HepG2 (cell line): ENCODE results near the gene DUSP9. TPM values are rescaled to one million over a fixed set of nuclear protein-coding genes. Genes with fewer than 3 reads are reported as not detected.

ENCODE experiments used
- CHD2 ChIP-seq: IDR thresholded peaks from 2 replicates; pipeline ENCODE4 v1.6.1; 2011; ENCODE audit warnings: low read depth, low read length, improper control_type of control experiment
- DNMT3B ChIP-seq: conservative IDR thresholded peaks from 2 replicates; pipeline ENCODE4 v1.6.1; 2016; ENCODE audit warnings: missing biosample characterization, control low read depth
- HDAC1 ChIP-seq: sonication (generic); formaldehyde crosslinking; IDR thresholded peaks from 2 replicates; pipeline ENCODE4 v1.5.1; 2020; ENCODE audit warnings: mild to moderate bottlenecking, missing genetic modification reagents
- HNF4A ChIP-seq: sonication (generic); formaldehyde crosslinking; IDR thresholded peaks from 2 replicates; pipeline ENCODE4 v1.4.0; 2020; ENCODE audit warnings: missing genetic modification reagents
- IKZF4 ChIP-seq: sonication (generic); formaldehyde crosslinking; IDR thresholded peaks from 2 replicates; pipeline ENCODE4 v1.5.1; 2020; ENCODE audit warnings: borderline replicate concordance, mild to moderate bottlenecking, low read depth, missing genetic modification reagents; ENCODE audit errors: not compliant biosample characterization
- KDM5B ChIP-seq: sonication (generic); formaldehyde crosslinking; IDR thresholded peaks from 2 replicates; pipeline ENCODE4 v1.4.0; 2020; ENCODE audit warnings: missing genetic modification reagents, mild to moderate bottlenecking, borderline replicate concordance
- KLF9 ChIP-seq: IDR thresholded peaks from 2 replicates; pipeline ENCODE4 v1.6.1; 2016; ENCODE audit warnings: low read depth
- MAFF ChIP-seq: IDR thresholded peaks from 2 replicates; pipeline ENCODE4 v1.6.1; 2011; ENCODE audit warnings: low read depth, low read length, improper control_type of control experiment
- NCOR1 ChIP-seq: fragments of 200-600 bp; sonication (generic); IDR thresholded peaks from 2 replicates; pipeline ENCODE4 v1.7.0; 2017; ENCODE audit warnings: antibody characterized with exemption, low read length, borderline replicate concordance
- NRL ChIP-seq: sonication (generic); formaldehyde crosslinking; IDR thresholded peaks from 2 replicates; pipeline ENCODE4 v1.5.0; 2020; ENCODE audit warnings: missing genetic modification reagents, mild to moderate bottlenecking, moderate library complexity, borderline replicate concordance
- PAX8 ChIP-seq: sonication (generic); formaldehyde crosslinking; IDR thresholded peaks from 2 replicates; pipeline ENCODE4 v1.8.0; 2022; ENCODE audit warnings: mild to moderate bottlenecking, missing genetic modification reagents, borderline replicate concordance
- POLR2AphosphoS5 ChIP-seq: IDR thresholded peaks from 2 replicates; pipeline ENCODE4 v1.6.1; 2012; ENCODE audit warnings: low read depth, low read length
- RAD51 ChIP-seq: fragments of 450-650 bp; IDR thresholded peaks from 2 replicates; pipeline ENCODE4 v1.6.1; 2016; ENCODE audit warnings: borderline replicate concordance
- RELA ChIP-seq: sonication (generic); formaldehyde crosslinking; IDR thresholded peaks from 2 replicates; pipeline ENCODE4 v1.4.0; 2020; ENCODE audit warnings: missing genetic modification reagents
- SAP130 ChIP-seq: IDR thresholded peaks from 2 replicates; pipeline ENCODE4 v1.6.1; 2016; ENCODE audit warnings: low read depth
- STAG1 ChIP-seq: sonication (generic); formaldehyde crosslinking; IDR thresholded peaks from 2 replicates; pipeline ENCODE4 v1.4.0; 2020; ENCODE audit warnings: missing genetic modification reagents
- TBL1XR1 ChIP-seq: fragments of 150-350 bp; IDR thresholded peaks from 2 replicates; pipeline ENCODE4 v1.6.1; 2014; ENCODE audit warnings: borderline replicate concordance, low read length; ENCODE audit not compliant: partially characterized antibody
- ZC3H4 ChIP-seq: sonication (generic); formaldehyde crosslinking; IDR thresholded peaks from 2 replicates; pipeline ENCODE4 v1.4.0; 2020; ENCODE audit warnings: missing genetic modification reagents, borderline replicate concordance
- ZNF234 ChIP-seq: sonication (generic); formaldehyde crosslinking; conservative IDR thresholded peaks from 2 replicates; pipeline ENCODE4 v1.5.1; 2020; ENCODE audit warnings: mild to moderate bottlenecking, missing genetic modification reagents
- ZNF460 ChIP-seq: sonication (generic); formaldehyde crosslinking; IDR thresholded peaks from 2 replicates; pipeline ENCODE4 v1.5.1; 2020; ENCODE audit warnings: missing genetic modification reagents, mild to moderate bottlenecking, borderline replicate concordance
- ZNF543 ChIP-seq: sonication (generic); formaldehyde crosslinking; IDR thresholded peaks from 2 replicates; pipeline ENCODE4 v1.4.0; 2020; ENCODE audit warnings: mild to moderate bottlenecking, missing genetic modification reagents
- ZNF841 ChIP-seq: sonication (generic); formaldehyde crosslinking; IDR thresholded peaks from 2 replicates; pipeline ENCODE4 v1.8.1; 2023; ENCODE audit warnings: missing genetic modification reagents, borderline replicate concordance
- ZNF891 ChIP-seq: sonication (generic); formaldehyde crosslinking; IDR thresholded peaks from 2 replicates; pipeline ENCODE4 v1.5.0; 2020; ENCODE audit warnings: mild to moderate bottlenecking, missing genetic modification reagents
- polyA plus RNA-seq, 8 experiments: library from polyadenylated mRNA; depleted of rRNA in 3 of 8; stranded (reverse) in 7 of 8; unstranded in 1 of 8; fragments of >200 nt; fragmentation: Illumina TruSeq in 4 of 8; extraction: Trizol in 4 of 8; gene quantifications; 2 replicates each; pipeline versions ENCODE4 v1.2.1 to v1.2.3, GENCODE V29; 2011 to 2016; ENCODE audit warnings: low read depth in 4 of 8, missing spikeins in 1 of 8, mixed read lengths in 1 of 8; ENCODE audit not compliant: insufficient read depth in 1 of 8
- total RNA-seq, 5 experiments: library from RNA; depleted of rRNA; stranded (reverse); fragments of >200 nt; fragmentation: Illumina TruSeq; extraction: Trizol; gene quantifications; 2 replicates each; pipeline ENCODE4 v1.2.3, GENCODE V29; 2016; ENCODE audit warnings: low read depth in 1 of 5
- TF ChIP-seq, protein P1 (sequence below): sonication (generic); formaldehyde crosslinking; IDR thresholded peaks from 2 replicates; pipeline ENCODE4 v1.4.0; 2020; ENCODE audit warnings: missing genetic modification reagents, mild to moderate bottlenecking, borderline replicate concordance
- TF ChIP-seq, protein P2 (sequence below): sonication (generic); formaldehyde crosslinking; conservative IDR thresholded peaks from 2 replicates; pipeline ENCODE4 v1.8.0; 2022; ENCODE audit warnings: low read depth, missing genetic modification reagents

Gene DUSP9
- total and polyA plus RNA-seq, 2 of the 13 experiments (the other 11 are each of a cell fraction or from before 2014, with no cell fraction given), result 235 to 435 TPM

DNA sequence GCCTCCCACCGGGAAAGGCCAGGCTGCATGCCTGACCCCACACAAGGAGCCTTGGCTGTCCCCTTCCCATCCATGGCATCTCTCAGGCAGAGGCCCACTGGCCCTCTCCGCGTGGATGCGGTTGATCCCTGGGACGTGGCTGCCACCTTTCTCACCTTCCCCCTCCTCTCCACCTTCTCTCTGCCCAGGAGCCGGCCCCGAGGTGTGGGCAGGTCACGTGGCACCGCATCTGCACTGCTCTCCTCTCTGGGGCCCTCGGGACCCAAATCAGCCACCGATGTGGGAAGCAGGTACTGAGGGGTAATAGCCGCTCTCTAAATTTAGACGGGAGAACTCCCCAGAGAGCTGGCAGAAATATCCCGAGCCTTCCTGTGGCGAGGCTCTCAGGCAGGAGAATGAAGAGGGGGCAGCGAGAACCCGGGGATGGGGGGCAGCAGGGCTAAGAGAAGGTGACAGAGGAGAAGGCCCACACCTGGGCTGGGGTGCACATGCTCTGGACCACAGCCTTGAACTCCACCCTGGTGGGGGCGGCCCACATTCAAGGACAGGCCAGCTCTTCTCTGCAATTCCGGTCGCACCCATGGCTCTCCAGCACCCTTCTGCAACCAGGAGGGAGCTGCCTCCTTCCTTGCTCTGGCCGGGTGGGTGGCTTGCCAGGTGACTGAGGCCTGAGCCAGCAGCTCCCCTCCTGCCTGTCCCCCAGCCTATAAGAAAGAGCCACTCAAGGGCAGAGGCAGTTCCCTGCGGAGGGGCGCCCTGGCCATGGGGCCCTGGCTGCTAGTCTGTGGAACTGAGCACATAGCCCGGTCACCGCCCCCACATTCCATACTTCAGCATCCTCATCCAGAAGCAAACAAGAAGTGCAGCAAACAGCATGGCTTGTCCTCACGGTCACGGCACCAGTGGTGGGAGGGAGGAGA, 9.6 kb upstream of the DUSP9 start (continued):
- TF ChIP-seq, protein P1, sequence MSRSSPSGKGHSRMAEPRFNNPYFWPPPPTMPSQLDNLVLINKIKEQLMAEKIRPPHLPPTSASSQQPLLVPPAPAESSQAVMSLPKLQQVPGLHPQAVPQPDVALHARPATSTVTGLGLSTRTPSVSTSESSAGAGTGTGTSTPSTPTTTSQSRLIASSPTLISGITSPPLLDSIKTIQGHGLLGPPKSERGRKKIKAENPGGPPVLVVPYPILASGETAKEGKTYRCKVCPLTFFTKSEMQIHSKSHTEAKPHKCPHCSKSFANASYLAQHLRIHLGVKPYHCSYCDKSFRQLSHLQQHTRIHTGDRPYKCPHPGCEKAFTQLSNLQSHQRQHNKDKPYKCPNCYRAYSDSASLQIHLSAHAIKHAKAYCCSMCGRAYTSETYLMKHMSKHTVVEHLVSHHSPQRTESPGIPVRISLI (CRISPR knock-in tag), result no peak
- TF ChIP-seq IKZF4 (CRISPR knock-in tag) (no peak), RELA (CRISPR knock-in tag) (no peak), PAX8 (CRISPR knock-in tag) (no peak), TBL1XR1 (no peak), NRL (CRISPR knock-in tag) (0 out of 2 replicates have a peak, but pooled peaks have one; percentile 28), STAG1 (CRISPR knock-in tag) (no peak), ZNF841 (CRISPR knock-in tag) (no peak), ZNF460 (no peak), ZNF543 (CRISPR knock-in tag) (no peak), HNF4A (CRISPR knock-in tag) (peak; percentile 37), CHD2 (no peak), POLR2AphosphoS5 (no peak), HDAC1 (CRISPR knock-in tag) (peak; percentile 70), ZNF891 (CRISPR knock-in tag) (no peak), KDM5B (CRISPR knock-in tag) (peak; percentile 25; the same call in 1 of the 2 replicates), RAD51 (no peak), MAFF (no peak), NCOR1 (no peak), SAP130 (CRISPR knock-in tag) (peak; percentile 39; the same call in 1 of the 2 replicates), DNMT3B (CRISPR knock-in tag) (no peak), ZC3H4 (CRISPR knock-in tag) (no peak), ZNF234 (no peak), KLF9 (CRISPR knock-in tag) (no peak)
- TF ChIP-seq, protein P2, sequence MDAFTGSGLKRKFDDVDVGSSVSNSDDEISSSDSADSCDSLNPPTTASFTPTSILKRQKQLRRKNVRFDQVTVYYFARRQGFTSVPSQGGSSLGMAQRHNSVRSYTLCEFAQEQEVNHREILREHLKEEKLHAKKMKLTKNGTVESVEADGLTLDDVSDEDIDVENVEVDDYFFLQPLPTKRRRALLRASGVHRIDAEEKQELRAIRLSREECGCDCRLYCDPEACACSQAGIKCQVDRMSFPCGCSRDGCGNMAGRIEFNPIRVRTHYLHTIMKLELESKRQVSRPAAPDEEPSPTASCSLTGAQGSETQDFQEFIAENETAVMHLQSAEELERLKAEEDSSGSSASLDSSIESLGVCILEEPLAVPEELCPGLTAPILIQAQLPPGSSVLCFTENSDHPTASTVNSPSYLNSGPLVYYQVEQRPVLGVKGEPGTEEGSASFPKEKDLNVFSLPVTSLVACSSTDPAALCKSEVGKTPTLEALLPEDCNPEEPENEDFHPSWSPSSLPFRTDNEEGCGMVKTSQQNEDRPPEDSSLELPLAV (CRISPR knock-in tag), result no peak
